Choroid plexus epithelial cell (primary cell): ENCODE results near the gene EGFLAM.
A peak's percentile ranks its signal among the peaks of the same experiment; 100 is the strongest.

Source experiments
- DNase-seq: peaks from one replicate; pipeline ENCODE4 v3.0.0-alpha.2; 2010; ENCODE audit warnings: low read depth
- H3K4me3 ChIP-seq: 2 replicates; pipeline ENCODE4 v1.5.1; 2011; ENCODE audit warnings: low read depth, mild to moderate bottlenecking, control low read depth, low read length, moderate library complexity
- CTCF ChIP-seq: conservative IDR thresholded peaks from 2 replicates; pipeline ENCODE4 v1.5.1; 2011; ENCODE audit warnings: low read depth, mild to moderate bottlenecking, control low read depth, inconsistent platforms, low read length, moderate library complexity

The EGFLAM gene

DNA sequence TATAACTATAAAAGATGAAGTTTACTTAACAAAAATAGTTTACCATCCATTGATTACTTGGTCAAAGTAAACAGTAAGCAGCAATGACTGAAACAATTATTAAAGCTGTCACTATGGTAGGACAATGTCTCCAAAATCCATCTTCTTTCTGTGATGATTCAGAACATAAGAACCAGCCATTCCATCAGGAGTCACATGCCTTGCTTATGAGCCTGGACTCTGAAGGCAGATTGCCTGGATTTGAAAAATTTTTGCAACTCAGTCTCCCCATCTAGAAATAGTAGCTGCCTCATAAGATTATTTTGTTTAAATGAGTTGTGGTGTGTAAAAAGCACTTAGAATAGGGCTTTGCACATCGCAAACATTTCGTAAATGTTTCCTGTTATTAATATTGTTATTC is 161.9 kb downstream of the EGFLAM start:
- peak; percentile 54 for DNase-seq
- H3K4me3 ChIP-seq = no peak overlapping the region
- TF ChIP-seq CTCF = no peak

GRCh38 chr5:38420691-38421390 is 162.5 kb downstream of the EGFLAM start:
- peak; percentile 84 for DNase-seq
- peak; percentile 88 for TF ChIP-seq CTCF
- no peak overlapping the region for H3K4me3 ChIP-seq

DNA sequence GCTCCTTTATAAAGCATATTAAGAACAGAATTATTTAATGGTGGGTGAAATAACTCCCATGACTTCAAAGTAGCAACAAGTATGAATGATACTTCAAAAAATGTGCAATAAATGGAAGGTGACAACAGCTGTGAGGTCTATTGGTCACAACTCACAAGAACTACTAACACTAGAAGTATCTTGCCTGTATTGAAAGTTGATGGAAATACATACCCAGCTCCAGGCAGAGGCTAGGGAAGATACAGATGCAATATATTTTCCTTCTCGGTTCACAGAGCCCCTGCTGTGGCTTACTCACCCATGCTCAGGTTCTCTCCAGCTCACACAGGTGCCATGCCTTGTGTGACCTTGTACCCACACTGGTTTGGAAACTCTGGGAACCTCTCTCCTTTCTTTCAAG is 164.3 kb downstream of the EGFLAM start:
- no peak for TF ChIP-seq CTCF
- H3K4me3 ChIP-seq = no peak overlapping the region
- DNase-seq = peak; percentile 50

DNA sequence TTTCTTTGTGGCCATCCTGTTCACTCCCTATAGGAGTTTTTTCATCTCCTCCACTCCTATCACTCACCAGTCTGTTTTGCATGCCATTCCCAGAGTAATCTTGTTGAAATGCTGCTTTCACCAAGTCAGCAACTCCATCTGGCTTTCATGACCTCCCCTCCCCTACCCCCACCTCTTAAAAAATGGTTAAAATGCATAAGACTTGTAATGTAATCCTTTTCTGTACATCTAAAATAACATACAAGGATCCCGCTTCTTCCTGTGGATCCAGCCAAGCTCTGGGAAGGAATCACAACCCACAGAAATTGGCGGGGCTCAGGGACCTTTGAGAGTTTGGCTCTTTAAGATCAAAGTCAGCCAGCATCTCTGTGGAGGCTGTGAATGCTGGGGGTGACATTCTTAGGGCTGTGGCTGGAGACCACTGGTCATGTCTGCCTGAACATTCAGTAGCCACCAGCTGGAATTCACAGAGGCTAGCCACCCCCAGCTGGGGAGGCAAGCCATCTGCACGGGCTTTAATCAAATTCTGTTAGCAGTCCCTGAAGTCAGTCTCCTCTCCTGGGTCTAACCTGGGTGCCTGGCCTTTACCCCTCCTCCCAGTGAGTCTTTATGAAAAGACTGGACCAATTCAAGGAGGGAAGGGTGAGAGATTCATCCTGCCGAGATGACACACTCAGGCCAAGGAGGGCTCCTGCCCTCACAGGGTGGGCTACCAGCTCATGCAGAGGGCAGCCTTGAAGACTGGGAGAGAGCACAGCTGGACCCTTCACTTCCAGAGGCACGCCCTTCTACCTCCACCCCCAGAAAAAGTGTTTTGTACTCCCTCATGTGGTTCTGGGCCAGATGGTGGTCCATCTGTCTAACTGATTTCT is 165.2 kb downstream of the EGFLAM start:
- no peak overlapping the region for H3K4me3 ChIP-seq
- TF ChIP-seq CTCF = no peak
- DNase-seq = no peak

DNA sequence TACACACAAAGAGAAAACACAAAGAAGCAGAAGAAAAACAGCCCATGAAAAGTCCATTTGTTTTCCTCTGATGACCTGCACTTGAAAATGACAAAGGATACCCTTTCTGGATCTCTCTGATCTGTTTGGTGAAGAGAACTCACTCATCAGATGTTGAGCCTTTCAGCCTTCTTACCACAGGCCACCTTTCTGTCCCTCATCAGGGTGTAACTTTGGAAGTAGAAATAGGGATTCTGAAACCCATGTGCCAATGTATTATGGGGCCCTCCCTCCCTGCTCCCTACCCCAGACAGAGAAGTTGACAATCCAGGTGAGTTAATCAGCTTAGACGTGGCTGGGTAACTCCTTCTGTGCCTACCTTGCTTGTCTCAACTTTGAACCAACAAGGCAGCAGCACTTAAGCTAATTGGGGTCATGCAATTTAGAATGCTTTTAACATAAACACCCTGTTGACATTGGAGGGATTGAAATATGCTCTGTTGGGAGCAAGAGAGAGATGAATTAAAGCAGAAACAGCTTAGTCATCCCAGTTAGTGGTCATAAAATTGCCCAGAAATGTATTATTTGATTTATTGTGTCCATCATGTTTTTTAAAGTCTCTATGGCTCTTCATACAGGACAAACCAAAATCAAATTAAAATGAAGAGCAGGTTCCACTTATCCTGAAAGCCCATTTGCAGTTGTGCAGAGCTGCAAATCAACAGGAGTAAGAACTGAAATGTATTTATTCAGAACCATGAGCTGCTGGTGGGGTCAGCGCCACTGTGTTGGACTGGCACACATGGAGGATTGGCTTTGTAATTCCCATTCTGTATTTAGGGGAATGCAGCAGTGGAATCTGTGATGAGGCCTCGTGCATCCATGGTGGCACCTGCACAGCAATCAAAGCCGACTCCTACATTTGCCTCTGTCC is 166.0 kb downstream of the EGFLAM start:
- TF ChIP-seq CTCF = no peak
- no peak overlapping the region for H3K4me3 ChIP-seq
- DNase-seq = no peak

- H3K4me3 ChIP-seq = no peak overlapping the region
- DNase-seq = peak; percentile 69
- no peak for TF ChIP-seq CTCF
Measured at GRCh38 chr5:38426490-38426889, 168.1 kb downstream of the EGFLAM start.
